Spleen (tissue), 7 donors: ENCODE data around the gene MDFI.

Experiments
- POLR2A ChIP-seq, 3 donors: fragments of 450-650 bp; IDR thresholded peaks; one replicate each; pipeline ENCODE4 v1.5.1; 2017; ENCODE audit warnings: antibody characterized with exemption in 3 of 3, mild to moderate bottlenecking in 1 of 3
- POLR2AphosphoS5 ChIP-seq, 3 donors: sonication (generic); formaldehyde crosslinking; IDR thresholded peaks; one replicate each; pipeline ENCODE4 v1.5.1; 2017; ENCODE audit warnings: antibody characterized with exemption in 3 of 3
- TF ChIP-seq, protein P1 (sequence below), 11 experiments: fragments of 200-600 bp in 7 of 11; fragments of 450-650 bp in 4 of 11; sonication (generic) in 4 of 11; IDR thresholded peaks in 8 of 11; conservative IDR thresholded peaks in 3 of 11; 1 replicate in 7 of 11; 2 replicates in 4 of 11; pipeline versions ENCODE4 v1.4.0 to v1.8.0; 2016 to 2021; ENCODE audit warnings: antibody characterized with exemption in 11 of 11, inconsistent platforms in 4 of 11, mild to moderate bottlenecking in 1 of 11
- donor health status: DM: no; HTN: no; CAD: no; lungs with moderate emphysema.
- donor health status: DM: no; HTN: no; CAD: no.
- donor health status: DM: no; HTN: no; CAD: no.

DNA sequence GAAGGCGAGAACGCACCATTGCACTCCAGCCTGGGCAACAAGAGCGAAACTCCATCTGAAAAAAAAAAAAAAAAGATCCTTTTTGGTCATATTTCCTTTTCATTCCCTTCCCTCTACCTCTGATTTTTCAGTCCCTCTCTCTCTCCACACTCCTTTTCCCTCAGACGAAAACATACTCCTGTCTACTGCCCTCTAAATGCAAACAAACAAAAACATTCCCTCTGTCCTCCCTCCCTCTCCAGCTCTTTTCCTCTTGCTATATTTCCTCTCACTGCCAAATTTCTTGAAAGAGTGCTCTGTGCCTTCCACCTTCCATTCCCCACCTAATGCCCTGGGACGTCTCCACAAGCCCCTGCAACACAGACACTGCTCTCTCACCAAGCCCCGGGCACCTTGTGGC is 14.9 kb upstream of the MDFI start:
- TF ChIP-seq POLR2AphosphoS5 (IDR thresholded peaks at IDR 0.05) (no peak), POLR2A (IDR thresholded peaks at IDR 0.05) (no peak)
- TF ChIP-seq, protein P1, sequence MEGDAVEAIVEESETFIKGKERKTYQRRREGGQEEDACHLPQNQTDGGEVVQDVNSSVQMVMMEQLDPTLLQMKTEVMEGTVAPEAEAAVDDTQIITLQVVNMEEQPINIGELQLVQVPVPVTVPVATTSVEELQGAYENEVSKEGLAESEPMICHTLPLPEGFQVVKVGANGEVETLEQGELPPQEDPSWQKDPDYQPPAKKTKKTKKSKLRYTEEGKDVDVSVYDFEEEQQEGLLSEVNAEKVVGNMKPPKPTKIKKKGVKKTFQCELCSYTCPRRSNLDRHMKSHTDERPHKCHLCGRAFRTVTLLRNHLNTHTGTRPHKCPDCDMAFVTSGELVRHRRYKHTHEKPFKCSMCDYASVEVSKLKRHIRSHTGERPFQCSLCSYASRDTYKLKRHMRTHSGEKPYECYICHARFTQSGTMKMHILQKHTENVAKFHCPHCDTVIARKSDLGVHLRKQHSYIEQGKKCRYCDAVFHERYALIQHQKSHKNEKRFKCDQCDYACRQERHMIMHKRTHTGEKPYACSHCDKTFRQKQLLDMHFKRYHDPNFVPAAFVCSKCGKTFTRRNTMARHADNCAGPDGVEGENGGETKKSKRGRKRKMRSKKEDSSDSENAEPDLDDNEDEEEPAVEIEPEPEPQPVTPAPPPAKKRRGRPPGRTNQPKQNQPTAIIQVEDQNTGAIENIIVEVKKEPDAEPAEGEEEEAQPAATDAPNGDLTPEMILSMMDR (IDR thresholded peaks at IDR 0.05 in 8 of 11, conservative IDR thresholded peaks at IDR 0.05 in 3 of 11): no peak
